ENCODE measurements around the gene OR1L8. TPM values are rescaled to one million over a fixed set of nuclear protein-coding genes. Genes with fewer than 3 reads are reported as not detected.

OR1L8 gene
- total RNA-seq, result not detected in 2 replicates

GRCh38 chr9:122583284-122583683 lies at the start of gene OR1L8:
OR1L8 (minus strand) TSS chr9:122583384; CDS start chr9:122568477, 14,907 bp downstream.

GRCh38 chr9:122614362-122614761 lies 31.2 kb upstream of the OR1L8 start, which contains the start of gene OR1Q1:
OR1Q1 (plus strand) TSS chr9:122614738; CDS start chr9:122614738, 0 bp downstream.

GRCh38 chr9:122552812-122553211 lies 30.4 kb downstream of the OR1L8 start, which contains the start of gene OR1N2:
OR1N2 (plus strand) TSS chr9:122553112; CDS start chr9:122553212, 100 bp downstream.

GRCh38 chr9:122527193-122527592 lies 56.0 kb downstream of the OR1L8 start, which contains the start of gene OR1N1:
OR1N1 (minus strand) TSS chr9:122527293; CDS start chr9:122527293, 0 bp downstream.

GRCh38 chr9:122518841-122519240 lies 64.3 kb downstream of the OR1L8 start, which contains the start of gene OR1J4:
OR1J4 (plus strand) TSS chr9:122519141; CDS start chr9:122519141, 0 bp downstream.

Other genes with a start within 250 kb of the OR1L8 start
- 7.5 and 9.4 TPM in 2 replicates for gene PTGS1, start 212.4 kb downstream of the OR1L8 start, total RNA-seq
- not detected in 2 replicates for gene OR1J1, start 105.5 kb downstream of the OR1L8 start, total RNA-seq
- gene OR1J2, start 72.6 kb downstream of the OR1L8 start, total RNA-seq, result not detected in 2 replicates
- gene OR1J4, start 64.2 kb downstream of the OR1L8 start, total RNA-seq, result not detected in 2 replicates
- gene OR1N1, start 56.1 kb downstream of the OR1L8 start, total RNA-seq, result not detected in 2 replicates
- gene OR1N2, start 30.3 kb downstream of the OR1L8 start, total RNA-seq, result not detected in 2 replicates
- gene OR1Q1, start 31.4 kb upstream of the OR1L8 start, total RNA-seq, result not detected in 2 replicates
- not detected in 2 replicates for gene OR1B1, start 74.2 kb upstream of the OR1L8 start, total RNA-seq
- not detected in 2 replicates for gene OR1L1, start 78.3 kb upstream of the OR1L8 start, total RNA-seq
- not detected in 2 replicates for gene OR1L3, start 91.7 kb upstream of the OR1L8 start, total RNA-seq
- not detected in 2 replicates for gene OR1L4, start 140.6 kb upstream of the OR1L8 start, total RNA-seq
- not detected in 2 replicates for gene OR1L6, start 158.9 kb upstream of the OR1L8 start, total RNA-seq
- gene OR5C1, start 205.5 kb upstream of the OR1L8 start, total RNA-seq, result not detected in 2 replicates
- not detected in 2 replicates for gene OR1K1, start 216.7 kb upstream of the OR1L8 start, total RNA-seq
- 15.3 and 17.0 TPM in 2 replicates for gene PDCL, start 245.2 kb upstream of the OR1L8 start, total RNA-seq

Data from myometrial cell (primary cell).